GM08714 (cell line): ENCODE data around the gene KIFC3.
A peak's percentile ranks its signal among the peaks of the same experiment; 100 is the strongest.
"Not testable (repeated sequence)": the region's sequence is repeated elsewhere in the genome, so short reads cannot be mapped to it uniquely, and the experiment has no call there.

ENCODE experiments used
- H3K4me3 ChIP-seq: fragments of 200-500 bp; sonication (Bioruptor generic); 2 replicates; pipeline ENCODE4 v1.5.1; 2014; ENCODE audit warnings: mild to moderate bottlenecking, low read length, inconsistent platforms
- ZNF274 ChIP-seq: IDR thresholded peaks from 2 replicates; pipeline ENCODE4 v1.6.1; 2012; ENCODE audit warnings: mild to moderate bottlenecking, low read depth, low read length

The KIFC3 gene

DNA sequence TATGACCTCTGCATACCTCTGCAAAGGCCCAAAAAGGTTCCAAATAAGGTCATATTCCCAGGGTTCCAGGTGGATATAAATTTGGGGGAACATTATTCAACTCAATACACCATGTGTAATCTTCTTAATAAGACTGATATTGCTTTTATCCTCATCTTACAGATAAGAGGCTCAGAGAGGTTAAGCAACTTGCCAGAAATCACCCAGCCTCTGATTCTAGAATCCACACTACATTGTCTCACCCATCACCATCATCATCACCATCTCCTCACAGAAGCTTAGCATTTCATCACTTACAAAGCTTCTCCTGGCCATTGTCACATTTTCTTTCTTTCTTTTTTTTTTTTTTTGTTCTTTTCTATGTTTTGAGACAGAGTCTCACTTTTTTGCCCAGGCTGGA lies 15.4 kb upstream of the KIFC3 start:
- TF ChIP-seq ZNF274: no peak
- H3K4me3 ChIP-seq: no peak overlapping the region

DNA sequence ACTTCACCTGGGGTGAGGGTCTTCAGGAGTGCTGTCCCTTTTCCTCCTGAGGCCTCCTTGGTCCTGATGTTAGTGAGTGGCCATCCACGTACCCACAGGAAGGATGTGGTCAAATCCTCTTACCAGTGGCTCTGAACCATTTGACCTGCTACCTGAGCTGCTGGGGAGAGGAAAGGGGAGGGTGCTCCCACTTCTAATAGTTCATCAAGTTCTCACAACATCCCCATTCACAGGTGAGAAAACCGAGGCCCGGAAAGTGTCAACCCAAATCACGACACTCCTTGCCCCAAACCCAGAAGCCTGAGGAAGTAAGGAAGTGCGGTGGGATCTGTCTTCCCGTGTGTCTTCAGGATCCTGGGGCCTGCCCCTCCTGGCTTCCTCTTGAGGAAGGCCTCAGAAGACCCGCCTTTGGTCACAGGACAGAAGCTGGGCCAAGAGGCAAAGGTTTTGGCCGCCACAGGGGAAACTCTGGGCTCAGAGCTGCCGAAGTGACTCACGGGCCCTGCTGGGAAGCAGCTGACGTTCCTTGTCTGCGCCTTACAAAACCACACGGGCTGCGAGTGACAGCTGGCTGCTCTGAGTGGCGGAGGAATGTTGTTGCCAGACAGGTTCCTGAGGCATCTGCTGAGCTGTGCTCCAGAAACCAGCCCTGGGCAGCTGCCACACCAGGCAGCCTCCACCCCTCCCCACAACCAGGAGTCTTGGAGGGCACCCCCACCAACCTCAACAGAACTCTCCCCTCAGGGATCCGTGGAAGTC lies 13.9 kb upstream of the KIFC3 start:
- no peak overlapping the region for H3K4me3 ChIP-seq
- TF ChIP-seq ZNF274: no peak

GRCh38 chr16:57814896-57815295 lies 12.6 kb upstream of the KIFC3 start:
- no peak for TF ChIP-seq ZNF274

DNA sequence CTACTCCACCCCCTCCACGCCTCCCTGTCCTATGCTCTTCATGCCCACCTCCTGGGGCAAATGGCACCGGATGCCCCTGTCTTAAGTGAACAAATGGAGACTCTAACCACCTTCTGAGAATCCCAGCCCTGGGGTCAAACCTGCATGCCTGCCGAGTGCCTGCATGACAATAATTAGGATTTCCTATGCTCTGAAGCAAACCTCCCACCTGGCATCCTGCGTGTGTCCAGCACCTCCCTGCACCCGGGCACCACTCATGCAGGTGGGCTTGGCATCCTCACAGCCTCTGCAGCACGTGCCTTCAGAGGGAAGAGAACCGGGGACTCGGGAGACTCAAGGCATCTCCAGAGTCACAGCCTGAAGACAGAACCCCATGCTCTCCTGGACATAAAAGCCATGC lies 11.2 kb upstream of the KIFC3 start:
- TF ChIP-seq ZNF274: no peak
- H3K4me3 ChIP-seq: no peak overlapping the region

More at GRCh38 chr16:57814896-57815295, 12.6 kb upstream of the KIFC3 start:
- no peak overlapping the region for H3K4me3 ChIP-seq

DNA sequence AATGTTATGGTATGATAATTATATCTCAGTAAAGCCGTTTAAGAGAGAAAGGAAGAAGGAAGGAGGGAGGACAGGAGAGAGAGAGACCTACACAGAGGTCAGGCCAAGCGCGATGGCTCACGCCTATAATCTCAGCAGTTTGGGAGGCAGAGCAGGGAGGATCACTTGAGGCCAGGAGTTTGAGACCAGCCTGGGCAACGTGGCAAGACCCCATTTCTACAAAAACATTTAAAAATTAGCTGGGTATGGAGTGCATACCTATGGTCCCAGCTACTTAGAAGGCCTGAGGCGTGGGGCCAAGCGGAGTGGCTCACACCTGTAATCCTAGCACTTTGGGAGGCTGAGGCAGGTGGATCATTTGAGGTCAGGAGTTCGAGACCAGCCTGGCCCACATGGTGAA lies 9.0 kb upstream of the KIFC3 start:
- not testable (repeated sequence) for H3K4me3 ChIP-seq

DNA sequence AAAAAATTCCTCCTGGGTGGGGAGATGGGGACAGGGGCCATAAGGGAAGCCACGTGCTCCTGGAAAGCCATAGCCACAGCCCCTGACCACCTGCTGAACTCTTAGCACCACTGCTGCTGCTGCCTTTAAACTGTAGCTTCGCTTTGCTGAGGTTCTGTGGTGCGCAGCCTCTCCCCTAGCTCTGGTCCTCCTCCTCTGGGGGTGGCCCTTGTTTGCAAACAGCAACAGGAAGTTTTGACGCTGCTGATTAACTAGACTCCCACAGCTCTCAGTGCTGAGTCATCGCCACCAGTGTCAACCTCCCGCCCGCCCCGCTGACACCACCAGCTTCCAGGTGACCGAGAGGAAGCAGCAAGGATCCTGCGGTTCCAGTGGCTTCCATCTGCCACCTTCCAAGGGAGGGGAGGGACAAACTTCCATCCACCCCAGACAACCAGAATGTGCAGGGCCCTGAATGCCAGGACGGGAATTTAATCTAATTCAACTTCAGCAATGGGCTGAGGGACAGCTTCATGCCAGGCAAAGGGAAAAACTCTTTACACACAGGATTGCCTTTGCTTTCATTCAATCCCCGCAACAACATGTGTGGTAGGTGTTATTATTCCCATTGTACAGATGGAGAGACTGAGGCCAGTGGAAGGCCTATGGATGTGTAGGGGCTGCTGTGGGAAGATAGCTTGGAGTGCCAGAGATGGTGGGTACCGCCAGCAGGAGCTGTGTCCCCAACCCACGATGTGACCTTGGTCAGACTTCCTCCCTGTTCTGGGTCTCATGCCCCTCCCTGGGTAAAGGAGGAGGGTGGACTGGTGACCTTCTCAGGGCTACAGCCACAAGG lies 8.1 kb upstream of the KIFC3 start:
- H3K4me3 ChIP-seq: peak overlapping the region; percentile 4; the same call in 1 of the 2 replicates
- no peak for TF ChIP-seq ZNF274

GRCh38 chr16:57809276-57810196 lies 7.2 kb upstream of the KIFC3 start:
- H3K4me3 ChIP-seq: no peak overlapping the region
- no peak for TF ChIP-seq ZNF274

- no peak overlapping the region for H3K4me3 ChIP-seq
- TF ChIP-seq ZNF274: no peak
Measured at GRCh38 chr16:57808589-57809228, 6.4 kb upstream of the KIFC3 start.

GRCh38 chr16:57807968-57808528 lies 5.8 kb upstream of the KIFC3 start:
- TF ChIP-seq ZNF274: no peak
- H3K4me3 ChIP-seq: no peak overlapping the region

- no peak for TF ChIP-seq ZNF274
- H3K4me3 ChIP-seq: no peak overlapping the region
Measured at GRCh38 chr16:57807252-57807967, 5.1 kb upstream of the KIFC3 start.

DNA sequence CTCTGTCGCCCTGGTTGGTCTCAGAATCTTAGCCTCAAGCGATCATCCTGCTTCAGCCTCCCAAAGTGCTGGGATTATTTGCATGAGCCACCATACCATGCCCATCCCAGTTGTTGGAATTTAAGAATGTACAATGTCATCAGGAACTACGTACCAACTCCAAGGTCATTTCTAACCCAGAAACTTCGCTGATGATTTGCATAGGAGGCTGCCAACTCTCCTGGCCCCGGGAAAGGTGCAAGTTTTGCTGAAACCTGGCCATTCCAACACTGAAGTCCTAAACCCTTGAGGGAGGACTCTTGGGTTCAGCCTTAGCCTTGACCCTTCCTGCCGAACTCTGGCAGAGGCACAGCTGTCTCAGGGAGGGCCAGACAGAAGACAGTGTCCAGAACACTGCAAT lies 2.9 kb upstream of the KIFC3 start:
- TF ChIP-seq ZNF274: no peak
- H3K4me3 ChIP-seq: no peak overlapping the region

GRCh38 chr16:57804111-57804837 lies 2.0 kb upstream of the KIFC3 start:
- no peak for TF ChIP-seq ZNF274
- no peak overlapping the region for H3K4me3 ChIP-seq
